Thyroid gland (tissue), 4 donors: ENCODE data around the gene FMN1. TPM values are rescaled to one million over a fixed set of nuclear protein-coding genes. Genes with fewer than 3 reads are reported as not detected.

ENCODE experiments used
- DNase-seq, 2 donors: peaks; one replicate each; pipeline ENCODE4 v3.0.0-alpha.2; 2019
- H3K27ac ChIP-seq, 3 donors: fragments of 200-600 bp; sonication (generic); 1 replicate in 2 of 3; 2 replicates in 1 of 3; pipeline ENCODE4 v1.5.1; 2016 to 2019; ENCODE audit warnings: mild to moderate bottlenecking in 1 of 3, moderate library complexity in 1 of 3
- H3K27me3 ChIP-seq: fragments of 200-600 bp; sonication (generic); one replicate; pipeline ENCODE4 v1.5.1; 2019
- H3K36me3 ChIP-seq, 2 donors: fragments of 200-600 bp; sonication (generic); one replicate each; pipeline ENCODE4 v1.5.1; 2016 to 2019
- H3K4me1 ChIP-seq, 2 donors: fragments of 200-600 bp; sonication (generic); one replicate each; pipeline ENCODE4 v1.5.1; 2017 to 2019
- H3K4me3 ChIP-seq, 3 donors: fragments of 200-600 bp; sonication (generic); replicated peaks in 1 of 3; 1 replicate in 2 of 3; 2 replicates in 1 of 3; pipeline ENCODE4 v1.5.1; 2016; ENCODE audit warnings: mild to moderate bottlenecking in 1 of 3
- H3K9me3 ChIP-seq: fragments of 200-600 bp; sonication (generic); one replicate; pipeline ENCODE4 v1.5.1; 2017
- POLR2A ChIP-seq, 2 donors: fragments of 450-650 bp; IDR thresholded peaks; one replicate each; pipeline ENCODE4 v1.6.1; 2017; ENCODE audit warnings: antibody characterized with exemption in 2 of 2, mild to moderate bottlenecking in 2 of 2, moderate library complexity in 1 of 2
- WGBS, 2 donors: methylation state at CpG; one replicate each; pipeline ENCODE4 v1.1.5; 2017; 5-methylcytosine and 5-hydroxymethylcytosine counted together
- intact Hi-C: fragments of 100-400 bp; cut with DNase I; formaldehyde crosslinking; loops from one replicate; pipeline ENCODE4 v1.15.1; 2023
- total RNA-seq, 4 donors: library from RNA; depleted of rRNA; stranded (reverse); fragments of >200 nt; gene quantifications; one replicate each; pipeline ENCODE4 v1.2.3, GENCODE V29; 2016
- TF ChIP-seq, protein P1 (sequence below), 6 experiments: fragments of 200-600 bp in 3 of 6; fragments of 450-650 bp in 3 of 6; sonication (generic) in 3 of 6; IDR thresholded peaks; one replicate each; pipeline ENCODE4 v1.5.1; 2016 to 2019; ENCODE audit warnings: antibody characterized with exemption in 6 of 6, mild to moderate bottlenecking in 2 of 6, inconsistent platforms in 1 of 6, moderate library complexity in 1 of 6

The FMN1 gene
- total RNA-seq, 4 donors from 2014 or later = 13.8 to 28.3 (median 22.5) TPM

DNA sequence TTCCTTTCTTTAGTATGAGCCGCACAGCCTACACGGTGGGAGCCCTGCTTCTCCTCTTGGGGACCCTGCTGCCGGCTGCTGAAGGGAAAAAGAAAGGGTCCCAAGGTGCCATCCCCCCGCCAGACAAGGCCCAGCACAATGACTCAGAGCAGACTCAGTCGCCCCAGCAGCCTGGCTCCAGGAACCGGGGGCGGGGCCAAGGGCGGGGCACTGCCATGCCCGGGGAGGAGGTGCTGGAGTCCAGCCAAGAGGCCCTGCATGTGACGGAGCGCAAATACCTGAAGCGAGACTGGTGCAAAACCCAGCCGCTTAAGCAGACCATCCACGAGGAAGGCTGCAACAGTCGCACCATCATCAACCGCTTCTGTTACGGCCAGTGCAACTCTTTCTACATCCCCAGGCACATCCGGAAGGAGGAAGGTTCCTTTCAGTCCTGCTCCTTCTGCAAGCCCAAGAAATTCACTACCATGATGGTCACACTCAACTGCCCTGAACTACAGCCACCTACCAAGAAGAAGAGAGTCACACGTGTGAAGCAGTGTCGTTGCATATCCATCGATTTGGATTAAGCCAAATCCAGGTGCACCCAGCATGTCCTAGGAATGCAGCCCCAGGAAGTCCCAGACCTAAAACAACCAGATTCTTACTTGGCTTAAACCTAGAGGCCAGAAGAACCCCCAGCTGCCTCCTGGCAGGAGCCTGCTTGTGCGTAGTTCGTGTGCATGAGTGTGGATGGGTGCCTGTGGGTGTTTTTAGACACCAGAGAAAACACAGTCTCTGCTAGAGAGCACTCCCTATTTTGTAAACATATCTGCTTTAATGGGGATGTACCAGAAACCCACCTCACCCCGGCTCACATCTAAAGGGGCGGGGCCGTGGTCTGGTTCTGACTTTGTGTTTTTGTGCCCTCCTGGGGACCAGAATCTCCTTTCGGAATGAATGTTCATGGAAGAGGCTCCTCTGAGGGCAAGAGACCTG, 463.5 kb downstream of the FMN1 start:
- H3K27me3 ChIP-seq = no peaks in the 10 kb centered on the region
- H3K9me3 ChIP-seq = no peaks in the 10 kb centered on the region
- TF ChIP-seq, protein P1, sequence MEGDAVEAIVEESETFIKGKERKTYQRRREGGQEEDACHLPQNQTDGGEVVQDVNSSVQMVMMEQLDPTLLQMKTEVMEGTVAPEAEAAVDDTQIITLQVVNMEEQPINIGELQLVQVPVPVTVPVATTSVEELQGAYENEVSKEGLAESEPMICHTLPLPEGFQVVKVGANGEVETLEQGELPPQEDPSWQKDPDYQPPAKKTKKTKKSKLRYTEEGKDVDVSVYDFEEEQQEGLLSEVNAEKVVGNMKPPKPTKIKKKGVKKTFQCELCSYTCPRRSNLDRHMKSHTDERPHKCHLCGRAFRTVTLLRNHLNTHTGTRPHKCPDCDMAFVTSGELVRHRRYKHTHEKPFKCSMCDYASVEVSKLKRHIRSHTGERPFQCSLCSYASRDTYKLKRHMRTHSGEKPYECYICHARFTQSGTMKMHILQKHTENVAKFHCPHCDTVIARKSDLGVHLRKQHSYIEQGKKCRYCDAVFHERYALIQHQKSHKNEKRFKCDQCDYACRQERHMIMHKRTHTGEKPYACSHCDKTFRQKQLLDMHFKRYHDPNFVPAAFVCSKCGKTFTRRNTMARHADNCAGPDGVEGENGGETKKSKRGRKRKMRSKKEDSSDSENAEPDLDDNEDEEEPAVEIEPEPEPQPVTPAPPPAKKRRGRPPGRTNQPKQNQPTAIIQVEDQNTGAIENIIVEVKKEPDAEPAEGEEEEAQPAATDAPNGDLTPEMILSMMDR (IDR thresholded peaks at IDR 0.05) = no peak
- TF ChIP-seq POLR2A (IDR thresholded peaks at IDR 0.05) = no peak
- no peak overlapping the region for H3K27ac ChIP-seq
- H3K36me3 ChIP-seq = no peaks in the 10 kb centered on the region
- WGBS, 2 donors = 50 to 52% methylated on average over 25 to 26 of the region's 27 CpGs
- H3K4me1 ChIP-seq = peaks cover 2 to 5% of the 10 kb centered on the region in 2 donors
- DNase-seq = peak; percentile 93 to 95
- H3K4me3 ChIP-seq = no peak overlapping the region
- intact Hi-C loops = no loop called here

DNA sequence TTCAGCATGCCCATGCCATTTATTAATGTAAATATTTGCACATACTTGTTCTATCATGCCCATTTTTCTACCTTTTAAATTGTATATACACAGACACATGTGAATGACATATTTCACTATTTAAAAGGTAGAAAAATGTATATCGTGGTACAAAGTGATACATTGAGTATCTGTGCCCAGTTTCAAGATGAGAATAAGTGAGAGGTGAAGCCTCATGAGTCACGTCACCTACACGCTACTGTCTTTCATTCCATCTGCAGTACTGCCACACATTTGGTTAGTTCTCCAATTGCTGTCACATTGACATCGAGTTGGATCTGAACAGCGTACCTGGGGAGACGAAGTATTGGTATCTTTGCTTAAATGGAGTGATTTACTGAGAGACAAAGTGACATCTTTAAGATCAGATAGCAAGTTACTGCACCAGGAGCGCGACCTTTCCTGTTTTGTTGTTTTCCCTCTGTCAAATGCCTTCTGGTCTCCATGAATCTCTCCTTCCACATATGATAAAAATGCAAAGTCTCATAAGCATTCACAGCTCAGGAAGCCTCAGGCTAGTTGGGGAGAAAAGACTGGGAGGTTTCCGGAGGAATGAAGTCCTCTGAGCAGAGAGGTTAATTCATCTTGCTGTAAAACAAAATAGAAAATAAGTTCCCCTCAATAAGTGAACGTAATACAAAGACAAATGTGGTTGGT, 464.7 kb downstream of the FMN1 start:
- no peak overlapping the region for H3K27ac ChIP-seq
- H3K9me3 ChIP-seq = no peaks in the 10 kb centered on the region
- peaks cover 2 to 5% of the 10 kb centered on the region in 2 donors for H3K4me1 ChIP-seq
- no peak for DNase-seq
- TF ChIP-seq, protein P1 (IDR thresholded peaks at IDR 0.05) = no peak
- no peak for TF ChIP-seq POLR2A (IDR thresholded peaks at IDR 0.05)
- no peak overlapping the region for H3K4me3 ChIP-seq
- intact Hi-C loops = no loop called here
- no peaks in the 10 kb centered on the region for H3K36me3 ChIP-seq
- no peaks in the 10 kb centered on the region for H3K27me3 ChIP-seq
- 86 to 92% methylated on average over 10 of the region's 10 CpGs for WGBS, 2 donors

DNA sequence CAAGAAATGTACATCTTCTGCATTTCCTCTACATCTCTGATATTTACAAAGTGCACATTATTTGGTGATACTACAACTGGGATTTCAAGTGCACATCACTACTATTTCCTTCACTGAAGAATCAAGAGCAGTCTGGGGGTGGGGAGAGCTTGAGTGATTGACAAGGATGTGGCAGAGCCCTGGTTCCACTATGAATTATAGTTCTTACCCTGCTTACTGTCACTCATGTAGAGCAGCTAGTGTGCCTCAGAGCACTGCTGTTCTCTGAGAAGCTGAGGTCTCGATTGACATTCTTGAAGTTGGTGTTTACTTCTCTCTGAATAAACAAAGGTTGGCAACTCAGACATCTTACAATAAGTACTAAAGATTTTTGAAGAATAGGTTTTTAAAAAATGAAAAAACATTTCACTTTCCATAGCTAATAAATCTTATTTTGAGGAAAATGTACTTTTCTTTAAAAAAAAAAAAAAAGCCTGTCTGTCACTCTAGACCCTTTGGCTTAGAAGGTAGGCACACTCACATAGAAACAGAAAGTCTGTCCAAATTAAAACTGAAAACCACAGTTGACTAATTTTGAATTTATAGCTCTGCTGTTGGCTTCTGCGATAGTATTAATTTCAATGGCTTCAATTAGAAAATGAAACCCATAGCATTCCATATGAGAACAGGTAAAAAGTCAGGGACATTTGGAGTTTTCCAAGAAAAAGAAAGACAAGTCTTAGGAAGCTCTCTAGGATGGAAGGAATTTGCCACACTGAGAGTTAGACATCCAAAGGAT, 471.2 kb downstream of the FMN1 start:
- Histone ChIP-seq H3K36me3 (no peaks in the 10 kb centered on the region), H3K4me1 (peaks cover 11 to 12% of the 10 kb centered on the region in 2 donors), H3K9me3 (no peaks in the 10 kb centered on the region), H3K27ac (no peak overlapping the region), H3K27me3 (no peaks in the 10 kb centered on the region), H3K4me3 (no peak overlapping the region)
- WGBS, 2 donors = 83 to 88% methylated on average over 2 of the region's 2 CpGs
- TF ChIP-seq, protein P1 (IDR thresholded peaks at IDR 0.05) = no peak
- no peak for TF ChIP-seq POLR2A (IDR thresholded peaks at IDR 0.05)
- intact Hi-C loops = no loop called here
- DNase-seq = no peak

DNA sequence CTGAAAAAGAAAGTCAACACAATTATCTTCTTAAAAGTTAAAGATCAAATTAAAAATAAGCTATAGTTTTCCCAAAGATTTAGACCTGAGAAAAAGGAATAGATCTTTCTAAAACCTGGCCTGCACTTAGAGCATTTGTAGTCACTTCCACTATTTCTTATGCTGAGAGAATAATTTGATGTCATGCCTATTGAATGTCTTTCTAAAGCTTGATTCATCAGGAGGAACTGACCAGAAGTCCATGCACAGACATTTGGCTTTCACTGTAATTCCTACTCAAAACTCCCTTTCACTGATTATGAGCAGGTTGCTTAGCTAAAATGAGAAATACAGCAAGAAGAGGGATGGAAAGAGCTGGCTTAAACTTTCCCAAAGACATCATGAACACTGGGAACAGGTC, 472.4 kb downstream of the FMN1 start:
- Histone ChIP-seq H3K36me3 (no peaks in the 10 kb centered on the region), H3K27me3 (peaks cover 9% of the 10 kb centered on the region), H3K27ac (no peak overlapping the region), H3K4me3 (no peak overlapping the region), H3K9me3 (no peaks in the 10 kb centered on the region), H3K4me1 (peaks cover 15 to 24% of the 10 kb centered on the region in 2 donors)
- intact Hi-C loops = no loop called here
- no peak for TF ChIP-seq POLR2A (IDR thresholded peaks at IDR 0.05)
- TF ChIP-seq, protein P1 (IDR thresholded peaks at IDR 0.05) = no peak
- DNase-seq = no peak
